Sigmoid colon (tissue), 7 donors: Measurements from ENCODE around the gene STX4. TPM values are rescaled to one million over a fixed set of nuclear protein-coding genes. Genes with fewer than 3 reads are reported as not detected.

Experiments
- DNase-seq: peaks from one replicate; pipeline ENCODE4 v3.0.0-alpha.2; 2019
- H3K27ac ChIP-seq, 4 donors: fragments of 200-600 bp; sonication (generic); one replicate each; pipeline ENCODE4 v1.5.1; 2016 to 2019; ENCODE audit warnings: mild to moderate bottlenecking in 1 of 4
- H3K27me3 ChIP-seq, 3 donors: fragments of 200-600 bp; sonication (generic); one replicate each; pipeline ENCODE4 v1.5.1; 2019; ENCODE audit warnings: mild to moderate bottlenecking in 1 of 3
- H3K36me3 ChIP-seq, 4 donors: fragments of 200-600 bp; sonication (generic); one replicate each; pipeline ENCODE4 v1.5.1; 2016 to 2019
- H3K4me1 ChIP-seq, 4 donors: fragments of 200-600 bp; sonication (generic); one replicate each; pipeline ENCODE4 v1.5.1; 2017 to 2019
- H3K4me3 ChIP-seq, 4 donors: fragments of 200-600 bp; sonication (generic); one replicate each; pipeline ENCODE4 v1.5.1; 2017 to 2019; ENCODE audit warnings: mild to moderate bottlenecking in 2 of 4, moderate library complexity in 1 of 4
- H3K9me3 ChIP-seq, 4 donors: fragments of 200-600 bp in 3 of 4; sonication (generic) in 3 of 4; one replicate each; pipeline versions ENCODE4 v1.5.1 to v1.6.1; 2013 to 2019
- CTCF ChIP-seq, 4 experiments: fragments of 450-650 bp in 3 of 4; fragments of 200-600 bp in 1 of 4; IDR thresholded peaks; one replicate each; pipeline ENCODE4 v1.5.1; 2016 to 2019; ENCODE audit warnings: antibody characterized with exemption in 4 of 4, mild to moderate bottlenecking in 3 of 4, moderate library complexity in 2 of 4
- EP300 ChIP-seq, 4 donors: sonication (generic); formaldehyde crosslinking; IDR thresholded peaks; one replicate each; pipeline ENCODE4 v1.6.1; 2017; ENCODE audit warnings: antibody characterized with exemption in 4 of 4
- POLR2A ChIP-seq, 2 donors: fragments of 450-650 bp; IDR thresholded peaks; one replicate each; pipeline ENCODE4 v1.6.1; 2016; ENCODE audit warnings: antibody characterized with exemption in 2 of 2, mild to moderate bottlenecking in 2 of 2, moderate library complexity in 2 of 2
- POLR2AphosphoS5 ChIP-seq, 4 donors: sonication (generic); formaldehyde crosslinking; IDR thresholded peaks; one replicate each; pipeline ENCODE4 v1.6.1; 2017; ENCODE audit warnings: antibody characterized with exemption in 4 of 4
- WGBS, 2 donors: extraction: QIAGEN DNeasy Blood & Tissue Kit; methylation state at CpG; one replicate each; pipeline ENCODE4 v1.1.7; 2013; 5-methylcytosine and 5-hydroxymethylcytosine counted together
- intact Hi-C: fragments of 100-400 bp; cut with DNase I; formaldehyde crosslinking; loops from one replicate; pipeline ENCODE4 v1.15.1; 2023
- polyA plus RNA-seq, 3 donors: library from polyadenylated mRNA; stranded (reverse); fragments of 200-250 nt; gene quantifications; one replicate each; pipeline ENCODE4 v1.2.3, GENCODE V29; 2013
- total RNA-seq, 4 donors: library from RNA; depleted of rRNA; stranded (reverse); fragments of >200 nt; gene quantifications; one replicate each; pipeline ENCODE4 v1.1.0, GENCODE V29; 2016
- donor health status: healthy with polysubstance abuse.
- donor health status: Bipolar disorder and iron deficiency.
- donor health status: healthy.

STX4 gene
- total and polyA plus RNA-seq, 7 donors = 23.9 to 76.3 (median 47.2) TPM

- intact Hi-C loops = no loop called here
- H3K27ac ChIP-seq = no peak overlapping the region
- no peaks in the 10 kb centered on the region for H3K27me3 ChIP-seq
- H3K4me3 ChIP-seq = no peak overlapping the region
- TF ChIP-seq POLR2AphosphoS5 (IDR thresholded peaks at IDR 0.05) = no peak
- no peak for TF ChIP-seq EP300 (IDR thresholded peaks at IDR 0.05)
- TF ChIP-seq POLR2A (IDR thresholded peaks at IDR 0.05) = no peak
- TF ChIP-seq CTCF (IDR thresholded peaks at IDR 0.05) = no peak
- DNase-seq = no peak
- H3K36me3 ChIP-seq = peaks cover 16 to 30% (median 23%) of the 10 kb centered on the region in 4 donors
- H3K9me3 ChIP-seq = no peaks in the 10 kb centered on the region
- H3K4me1 ChIP-seq = peaks cover 0 to 10% (median 4%) of the 10 kb centered on the region in 4 donors
- WGBS, 2 donors = 89 to 91% methylated on average over 1 of the region's 1 CpG
Measured at GRCh38 chr16:31043352-31043751, 10.0 kb downstream of the STX4 start.

- no peaks in the 10 kb centered on the region for H3K9me3 ChIP-seq
- WGBS, 2 donors = 80 to 88% methylated on average over 4 of the region's 4 CpGs
- H3K4me3 ChIP-seq = no peak overlapping the region
- H3K36me3 ChIP-seq = peaks cover 9 to 24% (median 17%) of the 10 kb centered on the region in 4 donors
- H3K27me3 ChIP-seq = no peaks in the 10 kb centered on the region
- H3K4me1 ChIP-seq = peaks cover 0 to 10% (median 4%) of the 10 kb centered on the region in 4 donors
- H3K27ac ChIP-seq = no peak overlapping the region
- intact Hi-C loops = no loop called here
- TF ChIP-seq POLR2A (IDR thresholded peaks at IDR 0.05) = no peak
- no peak for TF ChIP-seq POLR2AphosphoS5 (IDR thresholded peaks at IDR 0.05)
- no peak for TF ChIP-seq EP300 (IDR thresholded peaks at IDR 0.05)
- TF ChIP-seq CTCF (IDR thresholded peaks at IDR 0.05) = no peak
- no peak for DNase-seq
Measured at GRCh38 chr16:31043898-31044481, 10.6 kb downstream of the STX4 start.

GRCh38 chr16:31050280-31051030 lies 17.1 kb downstream of the STX4 start:
- DNase-seq = no peak
- H3K4me1 ChIP-seq = no peaks in the 10 kb centered on the region
- no peaks in the 10 kb centered on the region for H3K9me3 ChIP-seq
- H3K27ac ChIP-seq = no peak overlapping the region
- intact Hi-C loops = no loop called here
- no peaks in the 10 kb centered on the region for H3K36me3 ChIP-seq
- 81 to 86% methylated on average over 10 of the region's 10 CpGs for WGBS, 2 donors
- no peak overlapping the region for H3K4me3 ChIP-seq
- TF ChIP-seq CTCF (IDR thresholded peaks at IDR 0.05) (no peak), POLR2AphosphoS5 (IDR thresholded peaks at IDR 0.05) (no peak), POLR2A (IDR thresholded peaks at IDR 0.05) (no peak), EP300 (IDR thresholded peaks at IDR 0.05) (no peak)
- no peaks in the 10 kb centered on the region for H3K27me3 ChIP-seq

GRCh38 chr16:31052114-31052513 lies 18.8 kb downstream of the STX4 start:
- 31 to 56% methylated on average over 2 of the region's 2 CpGs for WGBS, 2 donors
- H3K9me3 ChIP-seq = no peaks in the 10 kb centered on the region
- H3K27ac ChIP-seq = no peak overlapping the region
- no peak for TF ChIP-seq POLR2A (IDR thresholded peaks at IDR 0.05)
- TF ChIP-seq CTCF (IDR thresholded peaks at IDR 0.05) = no peak
- no peak for TF ChIP-seq EP300 (IDR thresholded peaks at IDR 0.05)
- TF ChIP-seq POLR2AphosphoS5 (IDR thresholded peaks at IDR 0.05) = no peak
- intact Hi-C loops = no loop called here
- no peak for DNase-seq
- no peaks in the 10 kb centered on the region for H3K27me3 ChIP-seq
- no peak overlapping the region for H3K4me3 ChIP-seq
- no peaks in the 10 kb centered on the region for H3K36me3 ChIP-seq
- H3K4me1 ChIP-seq = no peaks in the 10 kb centered on the region
